HG03558 (cell line): ENCODE data around the gene SRRT.

Experiments
- ATAC-seq: cut with Tn5 transposase; IDR thresholded peaks from one replicate; pipeline ENCODE4 v1.9.1; 2021; ENCODE audit warnings: moderate number of reproducible peaks; ENCODE audit not compliant: unreplicated experiment; ENCODE audit errors: extremely low read depth

Gene SRRT, protein sequence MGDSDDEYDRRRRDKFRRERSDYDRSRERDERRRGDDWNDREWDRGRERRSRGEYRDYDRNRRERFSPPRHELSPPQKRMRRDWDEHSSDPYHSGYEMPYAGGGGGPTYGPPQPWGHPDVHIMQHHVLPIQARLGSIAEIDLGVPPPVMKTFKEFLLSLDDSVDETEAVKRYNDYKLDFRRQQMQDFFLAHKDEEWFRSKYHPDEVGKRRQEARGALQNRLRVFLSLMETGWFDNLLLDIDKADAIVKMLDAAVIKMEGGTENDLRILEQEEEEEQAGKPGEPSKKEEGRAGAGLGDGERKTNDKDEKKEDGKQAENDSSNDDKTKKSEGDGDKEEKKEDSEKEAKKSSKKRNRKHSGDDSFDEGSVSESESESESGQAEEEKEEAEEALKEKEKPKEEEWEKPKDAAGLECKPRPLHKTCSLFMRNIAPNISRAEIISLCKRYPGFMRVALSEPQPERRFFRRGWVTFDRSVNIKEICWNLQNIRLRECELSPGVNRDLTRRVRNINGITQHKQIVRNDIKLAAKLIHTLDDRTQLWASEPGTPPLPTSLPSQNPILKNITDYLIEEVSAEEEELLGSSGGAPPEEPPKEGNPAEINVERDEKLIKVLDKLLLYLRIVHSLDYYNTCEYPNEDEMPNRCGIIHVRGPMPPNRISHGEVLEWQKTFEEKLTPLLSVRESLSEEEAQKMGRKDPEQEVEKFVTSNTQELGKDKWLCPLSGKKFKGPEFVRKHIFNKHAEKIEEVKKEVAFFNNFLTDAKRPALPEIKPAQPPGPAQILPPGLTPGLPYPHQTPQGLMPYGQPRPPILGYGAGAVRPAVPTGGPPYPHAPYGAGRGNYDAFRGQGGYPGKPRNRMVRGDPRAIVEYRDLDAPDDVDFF

DNA sequence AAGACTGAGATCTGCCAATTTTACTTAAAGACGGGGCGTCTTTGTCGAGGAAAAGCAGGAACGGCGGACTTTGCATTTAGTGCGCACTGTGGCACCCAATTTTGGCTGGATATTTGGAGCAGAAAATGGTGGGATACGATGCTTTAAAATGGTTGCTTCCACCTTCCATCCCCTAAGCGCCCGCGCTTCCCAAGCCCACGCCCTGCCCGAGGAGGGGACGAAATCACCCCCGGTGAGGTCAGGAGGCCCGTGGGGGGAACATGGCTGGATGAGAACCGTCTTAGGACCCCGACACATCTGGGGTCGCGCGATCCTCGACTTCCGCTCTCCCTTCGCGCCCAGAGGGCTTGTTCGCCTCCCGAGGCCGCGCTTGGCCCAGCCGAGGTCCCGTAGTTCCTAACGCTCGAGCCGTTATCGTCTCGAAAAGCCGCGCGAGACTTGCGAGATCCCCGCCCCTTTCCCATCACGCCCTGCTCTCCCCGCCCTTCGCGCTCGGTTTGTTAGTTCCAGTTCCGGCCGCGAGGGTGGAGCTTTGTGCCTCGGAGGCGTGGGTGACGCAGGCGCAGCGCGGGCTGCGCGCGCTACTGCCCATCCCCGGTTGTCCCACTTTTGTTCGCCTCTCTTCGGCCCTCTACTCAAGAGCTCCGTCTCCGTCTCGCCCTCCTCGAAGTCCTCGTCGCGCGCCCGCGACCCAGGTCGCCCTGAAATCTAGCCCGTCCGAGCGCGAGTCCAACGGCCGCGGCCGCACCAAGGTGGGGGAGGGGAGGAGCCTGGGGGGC lies at the start of gene SRRT:
SRRT (plus strand) TSS at position 527 of the 779 bp plus-strand sequence. CDS start 488 bp downstream, outside the sequence.
- peak; percentile 52 for ATAC-seq

DNA sequence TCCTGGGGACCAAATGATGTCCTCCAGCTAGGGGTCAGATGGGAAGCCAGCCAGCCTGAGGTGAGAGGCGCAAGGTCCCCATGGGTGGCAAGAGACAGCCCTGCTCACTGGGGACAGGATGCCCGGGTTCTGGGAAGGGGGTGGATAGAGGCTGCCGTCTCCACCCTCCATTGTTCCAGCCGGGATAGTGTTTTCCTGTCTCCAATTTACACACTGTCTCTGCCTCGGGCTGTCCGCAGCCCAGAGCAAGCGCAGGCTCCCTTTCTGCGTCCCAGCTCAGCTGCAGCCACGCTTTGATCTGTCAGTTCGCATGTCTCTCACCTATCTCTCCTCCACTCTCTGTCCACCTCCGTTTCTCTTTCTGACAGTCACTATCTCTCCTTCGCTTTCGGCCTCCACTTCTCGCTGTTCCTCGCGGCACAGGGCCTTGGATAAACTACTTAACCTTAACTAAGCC lies 49.7 kb upstream of the SRRT start:
- no peak for ATAC-seq

DNA sequence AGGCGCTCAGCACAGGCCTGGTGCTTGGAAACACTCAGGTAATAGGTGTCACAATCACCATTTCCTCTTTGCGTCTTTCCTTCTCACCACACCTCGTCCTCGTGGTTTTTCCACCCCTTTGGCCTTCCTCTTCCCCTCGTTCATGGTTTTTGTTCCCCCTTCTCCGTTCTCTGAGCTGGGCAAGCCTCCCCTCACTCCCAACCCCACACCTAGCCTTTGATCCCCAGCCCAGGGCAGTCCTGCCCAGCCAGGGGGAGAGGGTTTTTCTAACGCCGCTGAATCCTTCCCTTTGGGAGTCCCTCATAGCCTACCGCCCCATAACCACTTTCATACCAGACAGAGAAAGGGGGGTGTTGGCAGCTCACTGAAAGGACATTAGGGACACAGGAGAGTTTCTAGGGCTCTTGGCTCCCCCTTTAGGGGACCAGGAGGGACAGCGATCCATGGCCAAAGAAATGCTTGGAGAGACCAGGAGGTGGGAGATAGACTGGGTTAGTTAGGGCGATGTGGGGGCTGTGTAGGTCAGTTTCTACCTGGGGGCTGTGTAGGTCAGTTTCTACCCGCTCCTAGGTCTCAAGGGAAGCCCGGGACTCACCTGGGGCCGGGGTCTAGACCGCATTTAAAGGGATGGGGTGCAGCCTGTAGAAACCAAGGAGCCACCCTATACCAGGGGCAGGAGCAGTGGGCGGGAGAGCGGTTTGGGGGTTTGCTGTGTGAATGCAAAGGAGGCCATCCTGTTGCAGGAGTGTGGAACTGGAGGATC lies 49.0 kb upstream of the SRRT start:
- no peak for ATAC-seq

DNA sequence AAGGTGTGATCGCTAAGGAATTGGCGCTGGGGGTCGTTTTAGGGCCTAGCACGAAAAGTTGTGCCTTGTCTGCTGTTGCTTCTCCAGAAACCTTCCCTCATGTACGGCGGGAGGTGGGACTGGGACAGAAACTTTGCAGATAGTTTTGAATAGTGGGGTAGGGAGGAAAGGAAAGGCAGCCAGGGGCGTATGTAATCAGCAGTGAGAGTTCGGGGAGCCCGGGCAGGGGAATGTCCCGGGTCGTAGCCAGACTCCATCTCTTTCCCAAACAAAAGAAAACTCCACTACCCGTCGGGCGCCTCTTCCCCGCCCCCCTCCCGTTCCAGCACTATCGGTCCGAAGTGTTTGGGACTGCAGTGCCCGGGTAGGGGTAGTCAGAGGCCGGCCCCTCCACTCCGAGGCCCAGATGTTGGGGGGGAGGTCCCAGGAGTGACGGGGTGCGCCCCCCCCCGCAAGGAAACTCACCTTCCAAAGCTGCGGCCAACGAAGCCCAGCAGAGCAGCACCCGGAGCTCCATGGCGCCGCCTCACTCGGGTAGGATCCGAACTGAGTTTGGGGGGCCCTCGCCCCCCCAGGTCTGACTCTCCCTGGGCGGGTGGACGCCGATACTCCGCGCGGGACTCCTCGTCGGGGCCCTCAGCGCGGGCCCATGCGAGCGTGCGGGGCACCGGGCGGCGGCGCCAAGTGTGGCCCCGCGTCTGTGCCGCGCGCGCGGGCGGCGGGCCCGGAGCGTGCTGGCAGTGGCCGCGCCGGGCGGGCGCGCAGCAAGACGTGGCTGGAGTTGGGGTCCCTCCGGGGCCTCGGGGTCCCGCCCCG lies 48.2 kb upstream of the SRRT start:
- ATAC-seq, result no peak

DNA sequence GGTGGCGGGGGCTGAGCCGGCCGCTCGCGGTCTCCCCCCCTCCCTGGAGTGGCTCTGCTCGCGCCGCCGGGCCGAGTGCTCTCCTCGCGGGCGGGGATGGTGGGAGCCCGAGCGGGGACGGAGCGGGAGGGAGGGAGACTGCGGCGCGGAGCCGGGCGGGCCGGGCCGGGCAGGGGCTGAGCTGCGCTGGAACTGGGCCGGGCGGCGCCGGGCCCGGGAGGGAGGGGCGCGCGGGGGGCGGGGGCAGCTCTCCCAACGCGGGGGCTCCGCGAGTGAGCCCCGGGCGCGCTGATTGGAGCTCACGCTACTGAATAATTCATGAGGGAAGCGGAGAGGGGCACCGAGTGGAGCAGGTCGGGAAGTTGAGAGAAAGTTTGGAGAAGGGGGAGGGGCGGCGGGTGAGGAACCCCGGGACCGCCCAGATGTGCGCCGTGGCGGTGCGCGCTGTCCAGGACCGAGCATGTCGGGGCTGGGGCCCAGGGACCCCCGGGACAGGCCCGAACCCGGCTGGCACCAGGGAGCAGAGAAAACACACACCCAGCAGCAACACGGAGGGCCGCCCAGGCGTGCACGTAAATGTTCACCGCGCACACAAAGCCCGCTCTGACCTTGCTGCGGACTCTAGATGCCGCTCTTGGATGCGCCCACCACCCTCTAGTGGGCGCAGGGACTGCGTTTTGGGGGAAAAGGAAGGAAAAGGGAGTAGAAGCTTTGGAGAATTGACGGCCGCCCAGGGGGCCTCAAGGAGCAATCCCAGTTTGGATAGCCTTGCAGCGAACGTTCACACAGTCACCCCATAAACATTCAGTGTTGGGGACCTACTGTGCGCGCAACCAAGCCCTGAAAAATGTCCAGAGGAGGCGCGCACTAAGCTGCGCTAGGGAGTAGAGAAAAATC lies 47.3 kb upstream of the SRRT start, which contains the start of gene EPHB4:
EPHB4 (minus strand) TSS at position 194 of the 897 bp plus-strand sequence. CDS start 493 bp downstream, outside the sequence.
- no peak for ATAC-seq

DNA sequence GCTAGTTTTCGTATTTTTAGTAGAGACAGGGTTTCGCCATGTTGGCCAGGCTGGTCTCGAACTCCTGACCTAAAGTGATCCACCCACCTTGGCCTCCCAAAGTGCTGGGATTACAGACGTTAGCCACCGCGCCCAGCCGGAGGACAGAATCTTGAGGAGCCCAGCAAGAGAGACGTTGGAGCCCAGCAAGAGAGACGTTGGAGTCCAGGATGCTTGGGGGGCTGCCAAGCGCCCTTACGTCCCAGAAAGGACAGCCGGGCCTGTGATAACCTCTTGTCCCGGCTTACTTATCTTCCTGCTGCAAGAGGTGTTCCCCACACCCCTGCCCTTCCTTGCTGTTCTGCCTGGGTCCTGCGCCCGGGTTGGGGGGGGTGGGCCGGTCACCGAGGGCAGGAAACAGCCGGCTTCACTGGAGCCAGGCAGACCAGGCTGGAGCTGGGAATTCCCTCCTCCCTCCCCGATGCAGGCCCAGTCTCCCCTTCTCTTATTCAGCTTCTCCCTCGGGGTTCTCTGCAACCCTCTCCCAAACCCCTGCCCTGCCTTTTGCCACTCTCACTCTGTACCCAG lies 45.7 kb upstream of the SRRT start:
- ATAC-seq, result no peak

DNA sequence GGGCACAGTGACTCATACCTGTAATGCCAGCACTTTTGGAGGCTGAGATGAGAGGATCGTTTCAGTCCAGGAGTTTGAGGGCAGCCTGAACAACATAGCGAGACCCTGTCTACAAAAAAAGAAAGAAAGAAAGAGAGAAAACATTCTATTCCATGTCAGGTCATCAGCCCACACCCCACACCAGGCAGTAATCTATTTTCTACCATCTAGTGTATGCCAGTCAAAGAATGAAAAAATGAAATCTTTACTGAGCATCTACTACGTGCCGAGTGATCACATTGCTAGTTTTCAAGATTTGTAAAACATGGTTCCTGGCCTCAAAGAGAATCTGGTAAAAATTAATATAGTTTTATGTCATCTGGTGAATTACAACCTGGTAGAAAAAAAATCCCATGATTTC lies 44.5 kb upstream of the SRRT start:
- no peak for ATAC-seq

DNA sequence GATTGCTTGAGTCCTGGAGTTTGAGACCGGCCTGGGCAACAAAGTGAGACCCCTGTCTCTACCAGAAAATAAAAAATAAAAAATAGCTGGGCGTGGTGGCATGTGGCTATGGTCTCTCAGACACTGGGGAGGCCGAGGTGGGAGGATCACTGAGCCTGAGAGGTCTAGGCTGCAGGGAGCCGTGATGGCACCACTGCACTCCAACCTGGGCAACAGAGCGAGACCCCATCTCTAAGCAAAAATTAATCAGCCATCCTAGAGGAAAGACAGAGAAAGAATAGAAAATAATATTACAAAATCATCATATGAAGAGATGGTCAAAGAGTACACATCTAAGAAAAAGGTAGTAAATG lies 42.6 kb upstream of the SRRT start:
- no peak for ATAC-seq

DNA sequence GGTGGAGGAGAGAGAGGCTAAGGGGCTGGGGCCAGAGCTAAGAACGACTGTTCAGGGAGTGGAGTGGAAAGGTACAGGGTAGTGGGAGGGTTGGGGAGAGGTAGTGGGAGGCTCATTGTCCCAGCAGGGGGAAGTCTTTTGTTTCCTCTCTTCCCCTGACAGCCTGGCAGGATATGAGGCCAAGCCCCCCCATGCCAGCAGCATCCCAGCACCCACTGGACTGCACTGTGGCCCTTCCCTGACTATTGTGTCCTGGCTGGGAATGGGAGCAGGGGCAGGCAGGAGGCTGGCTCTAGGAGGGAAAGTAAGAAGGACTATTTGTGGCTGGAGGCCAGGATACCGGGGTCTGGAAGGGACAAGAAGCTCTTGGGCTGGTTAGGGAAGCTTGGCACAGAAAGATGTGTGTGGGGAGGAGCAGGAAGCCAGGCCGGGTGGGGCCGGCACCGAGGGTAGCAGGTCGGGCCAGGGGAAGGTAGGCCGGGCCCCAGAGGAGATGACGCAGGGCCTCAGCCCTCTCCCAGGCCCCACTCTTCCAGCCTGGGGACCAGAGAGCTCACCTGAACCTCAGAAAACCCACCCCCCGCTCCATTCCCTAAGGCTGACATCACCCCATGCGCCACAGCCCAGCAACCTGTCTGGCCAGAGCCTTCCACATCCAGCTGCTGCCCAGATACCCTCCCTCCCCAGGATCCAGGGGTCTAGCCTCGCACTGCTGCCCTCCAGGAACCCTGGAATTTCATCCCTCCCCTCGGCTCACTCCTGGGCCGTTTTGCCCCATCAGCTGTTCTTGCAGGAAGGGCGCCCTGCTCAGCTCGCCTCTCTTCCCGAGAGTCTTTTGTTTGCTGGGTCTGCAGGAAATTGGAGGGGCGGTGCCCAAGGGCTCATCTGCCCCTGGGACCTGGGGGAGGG lies 38.7 kb upstream of the SRRT start:
- ATAC-seq, result no peak

DNA sequence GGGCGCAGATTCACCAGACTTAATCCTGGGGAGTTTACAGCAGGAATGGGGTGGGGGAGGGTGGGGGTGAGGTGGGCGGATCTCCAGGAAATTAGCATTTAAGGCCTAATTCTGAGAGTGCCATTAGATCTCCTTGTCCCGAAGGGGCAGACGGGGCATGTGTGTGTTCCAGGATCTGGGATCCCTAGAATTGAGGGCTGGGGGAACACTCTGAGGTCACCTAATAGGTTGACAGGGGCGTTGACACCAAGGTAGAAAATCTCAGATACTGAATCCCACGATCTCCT lies 38.1 kb upstream of the SRRT start:
- ATAC-seq, result no peak

DNA sequence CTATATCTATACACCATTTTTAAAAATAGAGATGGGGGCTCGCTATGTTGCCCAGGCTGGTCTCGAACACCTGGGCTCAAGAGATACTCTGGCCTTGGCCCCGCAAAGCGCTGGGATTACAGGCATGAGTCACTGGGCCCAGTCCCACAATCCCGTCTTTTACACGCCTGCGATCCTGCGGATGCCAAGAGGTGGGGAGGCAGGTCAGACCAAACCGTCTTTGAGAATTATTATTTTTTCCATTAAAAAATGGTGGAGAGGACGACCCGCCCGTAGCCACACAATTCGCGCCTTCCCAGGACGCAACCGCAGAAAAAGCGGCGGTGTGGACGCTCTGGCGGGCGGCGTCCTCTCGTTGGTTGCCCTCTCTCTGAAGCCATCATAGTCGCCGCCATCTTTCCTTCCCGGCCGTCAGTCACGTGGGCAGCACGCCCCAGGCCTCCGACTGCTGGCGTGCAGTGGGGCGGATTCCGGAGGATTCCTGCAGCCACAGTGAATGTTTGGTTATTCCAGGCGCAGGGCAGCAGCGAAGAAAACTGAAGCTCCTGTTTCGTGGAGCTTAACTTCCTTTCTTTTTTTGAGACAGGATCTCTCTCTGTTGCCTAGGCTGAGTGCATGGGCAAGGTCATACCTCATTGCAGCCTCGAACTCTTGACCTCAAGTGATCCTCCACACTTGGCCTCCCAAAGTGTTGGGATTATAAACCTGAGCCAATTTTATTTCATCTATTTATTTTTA lies 37.6 kb upstream of the SRRT start:
- no peak for ATAC-seq

DNA sequence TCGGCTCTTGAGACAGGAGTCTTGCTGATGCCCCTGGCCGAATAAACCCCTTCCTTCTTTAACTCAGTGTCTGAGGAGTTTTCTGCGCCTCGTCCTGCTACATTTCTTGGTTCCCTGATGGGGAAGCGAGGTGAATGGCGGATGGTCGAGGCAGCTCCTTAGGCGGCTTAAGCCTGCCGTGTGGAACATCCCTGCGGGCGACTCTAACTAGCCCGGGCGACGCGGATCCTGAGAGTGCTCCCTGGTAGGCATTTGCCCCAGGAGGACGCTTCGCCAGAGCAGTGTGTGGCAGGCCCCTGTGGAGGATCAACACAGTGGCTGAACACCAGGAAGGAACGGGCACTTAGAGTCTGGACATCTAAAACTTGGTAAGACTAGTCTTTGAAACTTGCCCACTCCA lies 35.5 kb upstream of the SRRT start:
- ATAC-seq, result no peak

DNA sequence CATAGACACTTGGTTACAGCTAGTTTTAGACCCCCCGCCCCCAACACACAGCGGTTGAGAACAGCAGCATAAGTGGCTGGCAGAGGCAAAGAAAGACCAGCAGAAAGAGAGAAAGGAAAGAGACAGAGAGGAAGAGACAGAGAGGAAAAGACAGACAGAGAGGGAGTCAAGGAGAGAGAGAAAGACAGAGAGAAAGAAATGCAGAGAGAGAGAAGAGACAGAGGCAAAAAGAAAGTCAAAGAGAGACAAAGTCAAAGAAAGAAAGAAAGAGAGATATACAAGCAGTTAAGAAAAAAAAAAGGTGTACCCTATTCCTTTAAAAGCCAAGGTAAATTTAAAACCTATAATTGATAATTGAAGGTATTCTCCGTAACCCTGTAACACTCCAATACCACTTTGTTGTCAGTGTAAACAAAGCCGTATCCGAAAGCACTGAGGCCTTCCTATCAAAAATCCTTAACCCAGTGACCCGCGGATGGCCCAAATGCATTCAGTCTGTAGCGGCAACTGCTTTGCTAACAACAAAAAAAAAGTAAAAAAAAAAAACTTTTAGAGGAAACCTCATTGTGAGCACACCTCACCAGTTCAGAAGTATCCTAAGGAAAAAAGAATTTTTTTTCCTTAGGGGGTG lies 34.3 kb upstream of the SRRT start:
- ATAC-seq, result no peak

DNA sequence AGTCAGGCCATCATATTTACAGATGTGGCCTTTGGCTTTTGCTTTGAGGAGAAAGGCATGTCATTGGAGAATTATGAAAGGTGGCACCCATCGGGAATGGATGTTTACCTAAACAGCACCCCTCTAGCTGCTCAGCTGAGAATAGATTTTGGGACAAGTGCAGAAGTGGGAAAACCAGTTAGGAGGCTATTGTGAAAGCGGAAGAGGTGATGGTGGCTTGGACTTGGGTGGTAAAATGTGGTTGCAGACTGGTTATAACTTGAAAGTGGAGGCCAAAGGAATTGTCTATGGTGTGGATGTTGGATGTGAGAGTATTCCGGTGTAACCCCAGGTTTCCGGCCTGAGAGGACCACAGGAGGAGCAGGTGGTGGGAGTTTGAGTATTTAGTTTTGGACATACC lies 27.5 kb upstream of the SRRT start:
- no peak for ATAC-seq

DNA sequence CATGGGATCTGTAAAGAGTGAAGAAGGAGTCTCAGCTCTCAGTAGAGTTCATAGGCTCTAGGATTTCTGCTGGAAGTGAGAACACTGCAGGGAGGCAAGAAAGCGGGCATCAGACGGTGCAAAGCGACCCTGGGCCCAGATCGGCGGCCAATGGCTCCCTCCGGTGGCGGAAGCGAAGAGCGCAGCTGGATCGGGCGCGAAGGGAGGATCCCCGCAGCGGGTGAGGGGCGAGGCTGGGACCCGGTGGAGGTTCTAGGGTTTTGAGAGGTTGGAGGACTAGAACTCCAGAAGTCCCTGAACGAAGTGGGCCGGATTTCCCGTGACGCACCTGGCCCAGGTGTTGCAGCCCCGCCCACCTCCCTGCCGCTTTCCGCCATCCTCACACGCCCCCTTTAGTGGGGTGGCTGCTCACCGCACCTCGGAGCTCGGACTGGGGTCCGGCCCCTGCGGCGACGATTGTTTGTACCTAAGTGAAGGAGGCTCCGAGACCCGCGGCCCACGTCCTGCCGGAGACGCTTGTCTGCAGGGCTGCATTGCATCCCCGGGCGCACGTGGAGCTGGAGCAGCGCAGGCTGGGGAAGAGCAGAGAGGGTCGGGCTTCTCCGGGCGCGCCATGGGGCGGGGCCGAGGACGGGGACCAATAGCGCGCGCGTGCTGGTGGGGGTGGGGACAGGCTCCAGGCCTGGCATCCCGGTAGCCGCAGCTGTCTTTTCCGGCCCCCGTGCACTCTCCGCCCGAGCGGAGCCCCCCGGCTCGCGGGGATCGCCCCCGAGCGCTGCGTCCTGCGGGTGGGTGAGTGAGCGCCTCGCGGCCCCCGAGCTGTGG lies 22.6 kb upstream of the SRRT start, which contains the start of gene SLC12A9:
SLC12A9 (plus strand) TSS at position 666 of the 825 bp plus-strand sequence. CDS start 1,485 bp downstream, outside the sequence.
- ATAC-seq, result peak; percentile 78
